Cardiac muscle cell (in vitro differentiated cells and primary cell): Measurements from ENCODE around the gene UNC13A. TPM values are rescaled to one million over a fixed set of nuclear protein-coding genes. Genes with fewer than 3 reads are reported as not detected.

Experiments used
- DNase-seq, 2 donors: peaks; one replicate each; pipeline versions ENCODE4 v3.0.0 to v3.0.0-alpha.2; 2010 to 2017; ENCODE audit warnings: low read depth in 1 of 2, low spot score in 1 of 2
- H3K27ac ChIP-seq: fragments of 200-600 bp; sonication (generic); 2 replicates; pipeline ENCODE4 v1.5.1; 2016
- H3K27me3 ChIP-seq: fragments of 200-600 bp; sonication (generic); 2 replicates; pipeline ENCODE4 v1.6.0; 2016; ENCODE audit warnings: control low read depth
- H3K36me3 ChIP-seq: fragments of 200-600 bp; sonication (generic); 2 replicates; pipeline ENCODE4 v1.5.1; 2016; ENCODE audit warnings: control low read depth
- H3K4me1 ChIP-seq: fragments of 200-600 bp; sonication (generic); 2 replicates; pipeline ENCODE4 v1.8.1; 2017; ENCODE audit warnings: low read depth, mild to moderate bottlenecking, mixed run types
- H3K4me3 ChIP-seq: fragments of 200-600 bp; sonication (generic); 2 replicates; pipeline ENCODE4 v1.5.1; 2016; ENCODE audit warnings: mild to moderate bottlenecking
- H3K9me3 ChIP-seq: fragments of 200-600 bp; sonication (generic); 2 replicates; pipeline ENCODE4 v1.5.1; 2017; ENCODE audit warnings: low read depth, mild to moderate bottlenecking, control low read depth
- CTCF ChIP-seq: IDR thresholded peaks from 2 replicates; pipeline ENCODE4 v1.5.1; 2012; ENCODE audit warnings: low read depth, mild to moderate bottlenecking, low read length
- polyA plus RNA-seq: library from polyadenylated mRNA; unstranded; fragments of >200 nt; fragmentation: Nextera tagmentation; extraction: Ambion mirVana; gene quantifications from 2 replicates; pipeline ENCODE4 v1.2.1, GENCODE V29; 2016
- total RNA-seq: library from RNA; depleted of rRNA; stranded (reverse); fragments of >200 nt; gene quantifications from 2 replicates; pipeline ENCODE4 v1.2.3, GENCODE V29; 2016

The UNC13A gene
- total and polyA plus RNA-seq, 2 experiments from 2014 or later, result 0.31 to 0.54 TPM

- no peak for DNase-seq
- no peak for TF ChIP-seq CTCF
- Histone ChIP-seq H3K4me3 (no peak overlapping the region), H3K4me1 (peaks cover 5% of the 10 kb centered on the region), H3K9me3 (no peaks in the 10 kb centered on the region), H3K27ac (no peak overlapping the region), H3K36me3 (peaks cover 22% of the 10 kb centered on the region), H3K27me3 (no peaks in the 10 kb centered on the region)
Measured at GRCh38 chr19:17567940-17568339, 120.2 kb downstream of the UNC13A start.

GRCh38 chr19:17565611-17566010 lies 122.5 kb downstream of the UNC13A start:
- Histone ChIP-seq H3K36me3 (peaks cover 22% of the 10 kb centered on the region), H3K27ac (peak overlapping the region; percentile 73), H3K27me3 (no peaks in the 10 kb centered on the region), H3K4me1 (peaks cover 5% of the 10 kb centered on the region), H3K9me3 (no peaks in the 10 kb centered on the region), H3K4me3 (no peak overlapping the region)
- DNase-seq, result no peak
- TF ChIP-seq CTCF, result no peak

- Histone ChIP-seq H3K27ac (peak overlapping the region; percentile 73), H3K9me3 (no peaks in the 10 kb centered on the region), H3K4me3 (no peak overlapping the region), H3K4me1 (peaks cover 5% of the 10 kb centered on the region), H3K27me3 (no peaks in the 10 kb centered on the region), H3K36me3 (peaks cover 23% of the 10 kb centered on the region)
- TF ChIP-seq CTCF, result no peak
- DNase-seq, result peak; percentile 20 to 75
Measured at GRCh38 chr19:17564781-17565180, 123.4 kb downstream of the UNC13A start.

- DNase-seq, result no peak
- H3K36me3 ChIP-seq, result peaks cover 8% of the 10 kb centered on the region
- H3K4me3 ChIP-seq, result no peak overlapping the region
- peaks cover 5% of the 10 kb centered on the region for H3K4me1 ChIP-seq
- no peaks in the 10 kb centered on the region for H3K9me3 ChIP-seq
- no peak for TF ChIP-seq CTCF
- H3K27ac ChIP-seq, result no peak overlapping the region
- no peaks in the 10 kb centered on the region for H3K27me3 ChIP-seq
Measured at GRCh38 chr19:17562561-17562960, 125.6 kb downstream of the UNC13A start.

GRCh38 chr19:17562097-17562496 lies 126.1 kb downstream of the UNC13A start:
- no peak for DNase-seq
- H3K9me3 ChIP-seq, result no peaks in the 10 kb centered on the region
- peaks cover 5% of the 10 kb centered on the region for H3K36me3 ChIP-seq
- no peaks in the 10 kb centered on the region for H3K27me3 ChIP-seq
- peaks cover 5% of the 10 kb centered on the region for H3K4me1 ChIP-seq
- no peak overlapping the region for H3K27ac ChIP-seq
- no peak overlapping the region for H3K4me3 ChIP-seq
- TF ChIP-seq CTCF, result no peak

GRCh38 chr19:17560205-17560595 lies 128.0 kb downstream of the UNC13A start:
- Histone ChIP-seq H3K9me3 (no peaks in the 10 kb centered on the region), H3K36me3 (peaks cover 5% of the 10 kb centered on the region), H3K4me1 (peaks cover 5% of the 10 kb centered on the region), H3K4me3 (no peak overlapping the region), H3K27ac (no peak overlapping the region), H3K27me3 (no peaks in the 10 kb centered on the region)
- TF ChIP-seq CTCF, result no peak
- DNase-seq, result peak in 1 of 2 donors; percentile 99
